ENCODE data around the gene RREB1.
A peak's percentile ranks its signal among the peaks of the same experiment; 100 is the strongest.

Gene RREB1

DNA sequence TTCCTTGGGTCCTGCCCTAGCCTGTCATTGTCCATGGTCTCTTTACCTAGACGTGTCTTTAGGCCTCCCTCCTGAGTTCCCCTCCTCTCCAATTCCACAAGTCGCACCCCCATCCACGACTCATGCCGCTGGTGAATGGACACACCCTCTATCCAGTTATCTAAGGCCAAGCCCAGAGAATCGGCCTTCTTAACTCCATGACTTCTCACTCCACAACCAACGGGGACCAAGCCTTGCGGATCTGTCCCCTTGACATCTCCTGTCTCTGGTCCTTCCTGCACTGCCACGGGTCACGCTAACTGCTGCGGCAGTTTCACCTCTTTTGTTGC lies 7.0 kb upstream of the RREB1 start:
- no peak for DNase-seq

DNA sequence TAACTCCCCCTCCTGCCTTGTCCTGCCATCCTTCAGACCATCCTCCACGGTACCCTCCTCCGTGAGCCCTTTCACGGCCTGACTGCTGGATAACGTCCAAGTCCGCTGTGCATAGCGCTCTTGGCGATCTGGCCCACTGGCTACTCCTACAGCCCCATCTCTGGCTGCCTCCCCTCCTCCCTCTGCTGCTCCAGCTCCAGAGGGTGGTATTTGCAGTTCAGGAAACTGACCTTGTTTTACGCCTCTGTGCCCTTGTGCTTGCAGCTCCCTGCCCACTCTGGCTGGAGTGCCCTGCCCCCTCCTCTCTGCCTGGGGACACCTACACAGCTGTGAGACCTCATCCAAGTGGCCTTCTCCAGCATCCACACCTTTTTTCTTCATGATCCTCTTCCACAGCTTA lies 6.5 kb upstream of the RREB1 start:
- DNase-seq, result no peak

DNA sequence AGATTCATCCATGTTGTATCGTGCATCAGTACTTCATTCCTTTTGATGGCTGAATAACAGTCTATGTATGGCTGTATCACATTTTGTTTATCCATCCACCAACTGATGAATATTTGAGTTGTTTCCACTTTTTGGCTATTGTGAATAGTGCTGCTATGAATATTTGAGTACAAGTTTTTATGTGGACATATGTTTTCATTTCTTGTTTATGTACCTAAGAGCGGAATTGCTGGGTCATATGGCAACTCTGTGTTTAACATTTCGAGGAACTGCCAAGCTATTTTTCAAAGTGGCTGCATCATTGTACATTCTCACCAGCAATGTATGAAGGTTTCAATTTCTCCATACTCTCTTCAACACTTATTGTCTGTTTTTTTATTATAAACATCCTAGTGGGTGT lies 3.0 kb upstream of the RREB1 start:
- DNase-seq, result no peak

DNA sequence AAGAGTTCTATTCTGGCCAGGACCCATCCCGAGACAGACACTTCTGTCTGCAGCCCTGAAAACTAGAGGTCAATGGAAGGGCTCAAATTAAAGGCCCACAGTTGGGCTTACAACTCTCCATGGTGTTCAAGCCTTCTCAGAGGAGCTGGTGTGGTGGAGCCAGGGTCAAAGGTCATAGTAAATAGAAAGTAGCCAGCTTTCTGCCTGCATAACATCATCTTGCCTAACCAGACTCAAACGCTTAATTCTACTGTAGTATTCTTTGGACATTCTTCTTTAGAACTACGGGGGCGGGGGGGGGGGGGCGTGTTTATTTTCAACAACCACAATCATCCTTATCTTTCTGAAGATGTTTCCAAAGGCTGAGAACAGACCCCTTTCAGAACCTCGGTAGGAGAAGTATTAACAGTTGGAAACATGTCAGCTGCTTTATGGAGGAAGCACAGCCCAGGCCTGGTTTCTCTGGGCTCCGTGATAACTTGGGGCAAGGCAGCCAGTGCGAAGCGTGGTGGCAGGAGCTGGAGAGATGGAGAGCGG lies 1.5 kb upstream of the RREB1 start:
- DNase-seq, result no peak

DNA sequence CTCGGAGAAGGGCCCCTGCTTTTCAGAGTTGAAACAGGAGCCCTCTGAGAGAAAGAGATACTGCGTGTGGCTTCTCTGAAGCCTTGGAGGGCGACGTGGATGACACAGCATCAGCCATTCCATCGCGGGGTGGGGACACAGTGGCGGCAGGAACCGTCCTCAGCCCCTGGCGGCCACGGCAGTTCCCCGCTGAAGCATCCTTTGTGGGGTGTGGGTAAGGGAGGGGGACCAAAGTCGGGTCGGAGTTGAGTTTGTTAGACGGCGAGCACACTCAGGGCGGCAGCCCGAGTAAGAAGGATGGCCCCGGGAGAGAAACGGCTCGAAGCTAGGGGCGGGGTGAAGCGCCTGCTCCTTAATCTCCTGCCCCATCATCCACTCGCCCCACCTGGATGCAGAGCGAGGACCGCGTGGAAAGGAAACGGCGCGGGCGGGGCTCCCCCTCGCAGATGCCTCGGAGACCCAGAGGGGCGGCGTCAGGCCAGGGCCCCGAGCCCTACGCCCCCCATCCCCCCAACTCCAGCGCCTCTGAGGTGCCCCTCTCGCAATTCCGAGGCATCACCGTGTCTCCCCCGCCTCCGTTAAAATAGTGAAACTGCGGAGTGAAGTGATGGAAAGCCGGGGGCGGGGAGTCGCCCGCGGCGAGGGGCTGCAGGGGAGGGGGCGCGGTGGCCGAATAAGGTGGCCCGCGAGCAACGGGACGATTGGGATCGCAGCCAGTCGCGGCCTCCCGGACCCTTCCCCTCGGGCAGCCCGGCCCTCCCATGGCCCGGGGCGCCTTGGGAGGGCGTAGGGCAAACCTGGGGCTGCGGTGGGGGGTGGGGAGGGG lies 796 bp upstream of the RREB1 start:
- DNase-seq, result no peak

DNA sequence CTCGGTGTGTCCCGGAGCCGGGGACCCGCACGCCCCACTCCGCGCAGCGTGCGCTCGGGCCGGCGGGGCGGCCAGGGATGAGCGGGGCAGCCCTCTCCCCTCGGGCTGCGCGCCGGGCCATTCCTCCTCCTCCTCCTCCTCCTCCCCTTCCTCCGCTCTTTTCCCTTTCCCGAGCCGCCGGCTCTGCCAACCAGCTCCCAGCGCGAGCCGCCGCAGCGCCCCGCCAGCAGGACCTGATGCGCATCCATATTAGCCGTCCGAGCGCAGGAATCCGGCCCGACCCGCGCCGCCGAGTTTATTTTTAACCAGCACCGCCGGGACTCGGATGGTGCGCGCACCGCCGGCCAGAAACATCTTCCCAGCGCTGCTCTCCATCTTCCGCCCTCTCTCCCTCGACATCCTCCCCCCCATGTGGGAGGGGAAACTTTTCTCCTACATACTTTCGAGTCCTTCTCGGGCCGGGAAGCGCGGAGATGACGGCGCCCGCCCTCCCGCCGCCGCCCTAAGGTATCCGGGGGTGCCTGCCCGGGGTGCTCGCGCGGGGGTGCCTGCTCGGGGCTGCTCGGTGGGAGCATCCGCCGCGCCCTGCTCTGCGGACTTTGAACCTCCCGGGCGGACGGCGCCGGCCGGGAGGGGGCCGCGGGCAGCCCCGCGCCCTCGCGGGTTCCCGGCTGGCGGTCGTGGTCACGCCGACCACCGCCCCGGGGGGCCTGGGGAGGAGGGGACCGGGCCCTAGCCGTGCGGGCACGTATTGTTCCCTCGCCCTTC lies 619 bp downstream of the RREB1 start:
- peak; percentile 36 for DNase-seq

DNA sequence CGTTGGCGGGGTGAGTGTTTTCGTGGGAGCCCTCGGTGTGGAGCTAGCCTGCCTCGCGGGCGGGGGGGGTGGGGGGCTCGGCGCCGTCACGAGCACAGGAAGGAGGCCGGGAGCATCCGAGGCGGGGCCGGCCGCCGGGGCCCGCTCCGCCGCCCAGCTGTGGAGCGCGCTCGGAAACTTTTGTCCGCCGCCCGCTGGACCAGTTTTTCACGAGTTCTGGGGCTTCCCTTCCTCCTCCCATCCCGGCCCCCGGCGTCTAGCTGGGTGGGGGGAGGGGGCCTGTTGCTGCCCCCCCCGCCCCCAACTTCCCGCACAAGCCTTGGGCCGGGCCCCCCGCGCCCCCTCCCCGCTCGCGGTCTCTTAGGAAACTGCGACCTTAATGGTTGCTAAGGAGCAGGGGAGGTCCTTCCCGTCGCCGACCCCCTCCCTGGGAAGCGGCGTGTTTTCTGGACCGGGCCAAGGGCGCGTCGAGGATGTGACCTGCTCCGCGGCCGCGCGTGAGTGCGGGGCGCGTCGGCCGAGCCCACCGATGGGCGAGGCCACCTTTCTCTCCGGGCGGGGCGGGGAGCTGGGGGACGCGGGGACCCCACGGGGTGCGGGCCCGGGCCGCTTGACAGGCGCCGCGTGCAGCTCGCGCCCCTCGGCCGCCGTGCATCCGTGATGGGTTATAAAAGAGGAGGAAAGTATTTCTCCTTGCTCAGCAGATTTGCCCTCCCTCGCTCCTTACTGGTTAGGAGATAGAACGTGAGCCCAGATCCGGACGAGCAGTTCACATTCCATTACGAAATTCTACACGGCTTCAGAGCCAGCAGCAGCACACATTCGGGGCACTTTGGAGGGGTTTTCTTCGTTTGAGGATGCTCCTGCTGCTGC lies 1.4 kb downstream of the RREB1 start:
- DNase-seq, result peak; percentile 62

DNA sequence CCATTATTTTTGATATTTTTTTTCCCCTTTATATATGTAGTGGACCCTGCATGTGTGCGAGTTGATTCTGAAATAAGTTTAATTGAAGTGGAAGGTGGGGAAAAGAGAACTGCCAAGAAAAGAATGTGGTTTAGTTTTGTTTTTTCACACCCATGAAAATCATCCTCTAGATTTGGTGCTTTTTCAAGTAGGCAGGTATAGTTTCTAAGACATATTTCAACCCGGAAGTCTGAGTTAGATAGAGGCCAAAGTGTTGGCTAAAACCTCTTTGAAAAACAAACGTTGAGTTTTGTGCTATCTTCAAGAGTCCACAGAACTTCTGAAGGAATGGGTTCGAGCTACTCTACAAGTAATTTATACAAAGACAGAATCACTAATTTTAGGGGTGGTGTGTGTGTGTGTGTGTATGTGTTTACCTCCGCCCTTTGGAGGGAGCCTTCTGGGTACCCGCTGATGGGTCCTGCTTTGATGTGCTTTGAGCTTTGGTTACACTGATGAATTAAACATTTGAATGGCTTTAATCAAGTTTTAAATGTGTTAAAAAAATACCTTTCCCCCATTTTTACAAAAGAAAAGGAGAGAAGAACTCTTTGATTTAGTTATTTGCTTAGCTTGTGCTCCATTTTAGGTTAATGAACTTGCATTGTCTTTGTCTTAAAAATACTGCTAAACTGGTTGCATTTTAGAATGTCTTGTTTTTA lies 2.5 kb downstream of the RREB1 start:
- no peak for DNase-seq

DNA sequence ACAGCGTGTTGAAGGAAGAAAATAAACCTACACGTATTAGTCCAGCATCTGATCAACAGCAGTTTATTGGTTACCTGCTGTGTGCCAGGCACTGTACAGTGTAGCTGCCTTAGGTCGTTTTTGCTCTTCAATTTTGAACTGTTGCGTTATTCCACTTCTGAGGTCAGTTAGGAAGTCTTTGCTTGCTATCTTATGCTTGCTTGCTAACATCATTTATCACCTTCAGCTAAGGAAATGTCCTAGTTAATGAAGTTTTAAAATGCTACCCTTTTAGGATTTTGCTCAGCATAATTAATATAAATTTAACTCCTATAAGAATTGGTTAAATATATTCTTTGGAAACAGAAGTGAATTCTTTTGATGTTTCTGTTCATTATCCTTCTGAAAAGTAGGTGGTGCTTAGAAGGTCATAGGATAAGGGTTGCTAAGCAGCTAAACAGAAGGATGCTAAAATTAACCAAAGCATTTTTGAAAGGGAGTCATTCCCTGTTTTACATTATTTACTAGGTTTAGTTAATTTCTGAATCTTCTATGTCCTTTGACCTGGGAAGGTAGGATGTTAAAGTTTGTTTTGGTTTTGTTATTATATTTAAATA lies 3.4 kb downstream of the RREB1 start:
- DNase-seq, result no peak

DNA sequence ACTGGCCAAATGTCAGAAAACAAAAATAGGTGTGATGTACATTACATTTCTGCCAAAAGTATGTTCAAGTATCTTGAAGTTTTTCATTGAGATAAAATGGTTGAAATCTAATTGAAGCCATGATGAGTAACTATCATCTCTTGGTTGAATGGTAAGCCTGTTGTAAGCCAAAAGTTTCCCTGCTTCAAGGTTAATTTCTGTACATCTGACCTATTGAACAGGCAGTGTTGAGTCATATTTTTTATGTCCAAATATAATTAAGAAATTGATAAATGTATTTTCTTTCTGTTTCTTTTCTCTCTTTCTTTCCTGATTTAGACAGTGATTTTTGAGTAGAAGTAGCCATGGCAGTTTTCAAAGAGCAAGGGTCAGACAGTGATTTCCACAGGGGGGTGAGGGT lies 4.4 kb downstream of the RREB1 start:
- no peak for DNase-seq

DNA sequence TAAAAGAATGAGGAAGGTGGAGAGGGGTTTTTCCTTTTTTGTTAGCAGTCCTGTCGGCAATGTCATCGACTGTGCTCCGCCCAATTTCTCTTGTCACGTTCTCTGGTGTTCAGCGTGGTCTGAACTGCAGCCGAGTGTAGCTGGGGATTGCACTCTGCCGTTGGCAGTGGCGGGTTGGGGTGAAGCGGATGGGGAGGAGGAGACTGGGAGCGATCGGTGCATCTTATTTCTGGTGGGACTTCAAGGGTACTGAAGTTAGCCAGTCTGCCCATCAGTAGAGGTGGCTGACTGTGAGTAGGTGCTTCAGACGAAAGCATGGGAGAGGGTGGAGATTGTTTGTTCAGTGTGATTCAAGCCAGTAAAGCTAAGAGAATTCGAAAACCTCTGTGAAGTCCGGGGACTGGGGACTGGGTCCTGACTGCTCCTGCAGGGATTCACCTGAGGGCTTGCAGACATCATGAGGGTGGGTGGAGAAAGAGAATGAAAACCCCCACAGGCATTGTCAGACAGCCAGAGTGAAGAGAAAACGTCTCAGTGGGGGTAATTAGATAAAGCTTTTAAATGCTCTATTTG lies 5.1 kb downstream of the RREB1 start:
- peak; percentile 53 for DNase-seq

DNA sequence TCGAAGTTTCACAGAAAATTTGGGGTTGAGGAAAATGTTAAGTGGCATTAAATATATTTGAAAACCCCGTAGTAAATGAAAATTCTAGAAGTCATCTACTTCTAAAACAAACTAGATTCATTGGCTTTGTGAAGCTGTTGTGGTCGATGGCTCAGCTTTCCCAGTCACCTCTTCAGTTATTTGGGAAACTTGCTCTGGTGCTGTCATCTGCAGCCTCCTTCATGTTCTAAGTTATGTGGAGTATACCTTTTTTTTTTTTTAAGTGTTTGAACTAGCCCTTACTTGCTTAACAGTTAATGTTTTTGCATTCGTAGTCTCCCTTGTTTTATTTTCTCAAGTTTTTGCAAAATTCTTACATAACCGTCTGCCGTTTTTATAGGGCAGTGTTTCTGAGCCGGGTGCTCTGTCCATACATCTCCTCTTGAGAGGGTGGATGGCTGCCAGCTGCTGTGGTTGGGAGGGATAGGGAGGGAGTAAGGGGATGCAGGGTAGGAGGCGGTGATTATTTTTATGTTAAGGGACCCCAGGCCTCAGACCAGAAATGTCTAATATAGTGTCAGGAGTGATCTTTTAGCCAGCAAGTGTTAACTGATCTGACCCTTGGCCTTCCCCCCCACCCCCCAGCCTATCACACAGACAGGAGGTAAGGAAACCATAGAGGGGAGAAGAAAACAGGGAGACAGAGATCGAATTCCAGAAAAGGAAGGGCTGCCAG lies 7.1 kb downstream of the RREB1 start:
- DNase-seq, result peak; percentile 32

DNA sequence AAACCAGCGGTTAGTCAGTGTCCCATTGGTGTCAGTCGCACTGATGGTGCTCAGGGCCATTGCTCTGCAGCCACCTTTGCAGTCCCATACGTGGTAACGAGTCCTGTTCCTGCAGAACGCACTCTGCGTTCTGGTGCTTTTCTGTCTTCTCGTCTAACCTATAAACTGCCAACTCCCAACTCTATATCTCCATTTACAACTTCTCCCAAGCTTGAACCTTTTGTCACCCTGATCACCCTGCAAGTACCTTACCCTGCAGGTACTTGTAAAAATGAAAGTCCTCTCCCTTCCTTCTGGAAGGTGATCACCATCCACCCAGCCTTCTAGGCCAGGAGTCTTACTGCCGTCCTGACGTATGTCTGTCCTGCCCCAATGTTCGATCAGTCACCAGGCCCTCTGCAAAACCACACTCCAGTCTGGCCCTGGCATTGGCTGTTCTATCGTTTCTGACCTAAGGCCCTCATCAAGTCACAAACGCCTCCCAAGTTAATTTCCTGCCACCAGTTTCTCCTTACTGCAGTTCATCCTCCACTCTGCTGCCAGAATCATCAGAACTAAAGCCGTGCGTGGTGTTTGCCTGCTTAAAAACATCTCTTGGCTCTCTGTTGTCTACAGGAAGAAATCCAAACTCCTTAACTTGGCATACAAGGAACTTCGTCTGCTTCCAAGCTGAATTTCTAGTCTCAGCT lies 7.9 kb downstream of the RREB1 start:
- no peak for DNase-seq

DNA sequence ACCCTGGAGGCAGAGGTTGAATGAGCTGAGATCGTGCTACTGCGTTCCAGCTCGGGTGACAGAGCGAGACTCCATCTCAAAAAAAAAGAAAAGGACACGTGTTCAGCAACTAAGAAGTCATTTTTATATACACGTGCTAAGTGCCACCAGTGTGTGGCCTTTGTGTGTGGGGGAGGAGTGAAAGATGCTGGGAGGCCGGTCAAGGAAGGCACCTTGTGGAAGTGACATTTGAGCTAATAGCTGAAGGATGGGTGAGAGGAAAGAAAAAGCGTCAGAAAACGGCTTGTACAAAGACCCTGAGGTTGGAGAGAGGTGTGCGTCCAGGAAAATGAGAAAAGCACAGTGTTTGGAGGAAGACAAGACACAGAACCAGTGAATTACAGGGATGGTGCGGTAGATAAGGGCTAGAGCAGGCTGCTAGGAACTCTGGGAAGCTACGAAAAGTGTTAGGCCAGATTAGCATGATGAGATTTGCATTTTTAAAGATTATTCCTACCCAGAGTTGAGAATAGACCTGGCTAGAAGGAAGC lies 11.6 kb downstream of the RREB1 start:
- no peak for DNase-seq

DNA sequence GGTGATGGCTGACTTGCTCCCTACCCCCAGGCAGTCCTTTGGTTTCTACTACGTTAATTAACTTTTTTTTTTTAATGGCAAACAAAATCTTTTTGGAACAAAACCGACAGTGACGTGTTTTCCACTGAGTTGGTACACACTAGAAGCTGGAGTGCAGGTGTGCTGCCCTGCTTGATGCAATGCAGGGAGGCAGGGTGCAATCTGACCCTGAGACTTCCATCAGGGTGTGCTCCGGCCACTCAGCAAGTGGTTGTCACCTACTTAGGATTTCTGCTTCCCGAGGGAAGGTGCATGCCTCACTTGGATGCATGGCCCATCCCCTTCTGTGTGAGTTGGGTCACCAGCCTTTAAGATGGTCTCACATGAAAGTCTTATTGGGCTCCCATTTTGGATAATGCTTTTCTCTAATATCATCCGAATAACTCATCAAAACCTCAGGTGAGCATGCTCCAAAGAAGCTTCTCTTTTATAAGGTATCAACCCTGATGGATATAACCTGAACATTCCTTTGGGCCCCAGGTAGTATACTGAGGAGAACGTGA lies 14.0 kb downstream of the RREB1 start:
- DNase-seq, result peak; percentile 88

DNA sequence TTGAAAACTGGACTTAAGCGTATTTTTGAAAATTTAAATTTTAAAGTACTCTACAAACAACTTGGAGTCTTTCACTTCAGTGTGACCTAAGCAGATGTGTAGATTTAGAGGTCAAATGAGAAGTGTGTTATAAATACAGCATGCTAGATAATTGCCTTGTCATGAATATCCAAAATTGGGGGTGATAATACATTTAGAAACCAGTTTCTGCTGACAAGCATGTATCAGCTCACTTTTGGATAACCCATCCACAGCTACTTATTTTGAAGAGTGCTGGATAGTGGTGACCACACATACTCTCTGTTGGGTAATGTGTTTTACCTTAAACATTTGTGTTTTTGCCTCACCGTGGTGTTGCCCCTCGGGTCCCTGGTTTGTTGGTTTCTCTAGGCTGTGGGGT lies 14.9 kb downstream of the RREB1 start:
- DNase-seq, result no peak

DNA sequence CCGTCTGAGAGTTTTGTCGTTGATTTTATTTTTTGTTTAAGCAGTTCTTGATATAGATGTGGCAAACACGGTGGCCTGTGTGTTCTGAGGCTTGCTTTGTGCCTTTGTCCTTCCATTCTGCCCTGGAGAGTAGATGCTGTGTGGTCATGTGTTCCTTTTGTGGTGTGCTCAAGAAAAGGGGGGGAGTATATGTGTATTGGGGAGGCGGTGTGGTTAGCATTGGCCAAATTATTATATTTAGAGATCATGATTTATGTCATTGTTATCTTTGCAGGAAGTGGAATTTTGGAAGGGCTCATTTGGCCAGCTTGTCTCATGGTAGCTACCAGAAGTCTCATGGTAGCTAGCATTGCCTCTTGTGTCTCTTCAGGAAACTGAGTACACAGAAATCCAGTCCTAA lies 16.4 kb downstream of the RREB1 start:
- no peak for DNase-seq

DNA sequence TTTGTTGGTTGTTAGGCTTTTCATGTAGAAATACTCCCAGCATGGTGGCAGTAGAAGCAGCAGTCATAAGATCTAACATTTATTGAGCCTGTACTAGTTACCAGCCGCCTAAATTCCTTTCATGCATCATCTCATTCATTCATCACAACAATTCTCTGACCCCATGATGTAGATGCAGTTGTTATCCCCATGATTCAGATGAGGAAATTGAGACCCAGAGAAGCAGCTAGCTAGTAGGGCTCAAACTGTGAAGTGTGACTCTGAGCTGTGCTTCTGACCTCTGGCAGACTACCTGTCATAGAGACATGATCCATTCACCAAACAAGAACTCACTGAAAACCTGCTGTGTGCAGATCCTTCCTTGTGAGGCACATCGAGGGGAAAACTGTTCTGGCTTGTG lies 16.9 kb downstream of the RREB1 start:
- no peak for DNase-seq

DNA sequence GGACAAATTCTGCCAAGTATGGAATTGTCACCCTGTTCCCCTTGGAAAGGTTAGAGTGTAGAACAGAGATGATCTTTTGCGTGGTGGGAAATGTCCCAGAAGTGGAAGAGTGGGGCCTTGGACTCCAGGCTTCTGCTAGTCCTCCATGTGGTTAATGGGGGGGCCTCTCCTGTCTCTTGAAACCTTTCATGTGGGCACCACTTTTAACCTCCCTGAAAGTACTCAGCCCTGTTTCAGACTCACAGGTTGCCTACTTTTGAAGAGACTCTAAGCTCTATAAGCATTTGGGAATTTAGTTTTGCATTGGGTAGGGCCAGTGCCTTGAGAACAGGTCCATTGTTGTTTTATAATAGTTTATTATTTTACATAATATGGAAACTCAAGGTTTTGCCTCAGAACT lies 17.5 kb downstream of the RREB1 start:
- no peak for DNase-seq

DNA sequence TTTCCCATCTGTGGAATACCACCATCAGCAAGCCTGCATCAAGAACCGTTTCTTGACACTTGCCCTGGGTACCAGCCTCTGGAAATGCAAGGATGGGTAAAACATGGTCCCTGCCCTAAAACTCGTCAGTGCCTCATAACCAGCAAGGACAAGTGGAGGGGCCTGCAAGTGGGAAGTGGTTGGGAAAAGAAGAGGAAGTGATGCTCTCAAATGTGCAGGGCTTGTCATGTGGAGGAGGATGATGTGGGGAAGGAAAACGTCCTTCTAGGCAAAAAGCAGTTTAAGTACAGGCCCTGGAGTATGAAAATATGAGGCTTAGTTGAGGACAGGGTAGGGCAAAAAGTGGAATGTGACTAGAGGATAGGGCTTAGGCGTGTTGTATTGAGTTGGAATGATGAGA lies 19.0 kb downstream of the RREB1 start:
- DNase-seq, result no peak

All from NCI-H2029 (cell line).